ENCODE data around the gene ST3GAL4. TPM values are rescaled to one million over a fixed set of nuclear protein-coding genes. Genes with fewer than 3 reads are reported as not detected.

Gene ST3GAL4
- polyA plus RNA-seq, 3 donors = 16.1 to 22.6 (median 17.0) TPM

- no peak for DNase-seq
Observed at GRCh38 chr11:126420698-126421256, 65.3 kb downstream of the ST3GAL4 start.

DNA sequence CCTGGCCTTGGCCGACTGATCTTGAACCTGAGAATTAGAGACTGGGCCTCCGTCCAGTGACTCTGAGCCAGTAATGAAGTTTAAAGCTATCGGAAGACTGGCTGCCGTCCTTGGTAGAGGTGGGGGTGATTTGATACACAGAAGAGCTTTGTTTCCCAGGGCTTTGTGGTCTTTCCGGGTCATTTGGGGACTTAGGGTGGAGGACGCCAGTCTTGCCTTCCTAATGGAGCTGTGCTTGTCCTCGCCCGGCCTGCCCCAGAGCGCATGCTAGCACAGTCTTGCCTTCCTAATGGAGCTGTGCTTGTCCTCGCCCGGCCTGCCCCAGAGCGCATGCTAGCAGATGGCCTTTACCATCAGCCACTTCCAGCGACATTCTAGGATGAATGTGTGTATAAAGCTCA is 65.8 kb downstream of the ST3GAL4 start:
- no peak for DNase-seq

GRCh38 chr11:126422446-126422845 is 67.0 kb downstream of the ST3GAL4 start:
- DNase-seq = no peak

GRCh38 chr11:126423154-126423553 is 67.7 kb downstream of the ST3GAL4 start:
- DNase-seq = no peak

DNA sequence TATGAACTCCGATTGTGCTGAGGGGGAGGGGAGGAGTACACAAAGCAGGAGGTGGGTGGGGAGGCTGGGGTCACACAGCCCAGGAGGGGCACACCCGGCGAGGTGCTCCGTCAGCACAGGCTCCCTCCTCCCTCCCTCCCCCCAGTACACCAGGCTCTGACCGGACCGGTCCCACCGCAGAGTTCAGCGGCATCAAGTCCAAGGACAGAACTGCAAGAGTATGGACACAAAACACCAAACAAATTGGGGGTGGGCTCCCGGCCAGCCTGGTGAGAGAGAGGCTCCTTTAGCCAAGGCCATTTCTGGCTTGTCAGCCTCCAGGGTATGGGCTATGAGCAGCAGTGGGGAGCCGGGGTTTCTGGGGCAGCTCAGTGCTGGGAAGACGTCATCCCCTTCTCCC is 68.3 kb downstream of the ST3GAL4 start:
- DNase-seq = no peak

- no peak for DNase-seq
Observed at GRCh38 chr11:126424471-126425039, 69.1 kb downstream of the ST3GAL4 start.

DNA sequence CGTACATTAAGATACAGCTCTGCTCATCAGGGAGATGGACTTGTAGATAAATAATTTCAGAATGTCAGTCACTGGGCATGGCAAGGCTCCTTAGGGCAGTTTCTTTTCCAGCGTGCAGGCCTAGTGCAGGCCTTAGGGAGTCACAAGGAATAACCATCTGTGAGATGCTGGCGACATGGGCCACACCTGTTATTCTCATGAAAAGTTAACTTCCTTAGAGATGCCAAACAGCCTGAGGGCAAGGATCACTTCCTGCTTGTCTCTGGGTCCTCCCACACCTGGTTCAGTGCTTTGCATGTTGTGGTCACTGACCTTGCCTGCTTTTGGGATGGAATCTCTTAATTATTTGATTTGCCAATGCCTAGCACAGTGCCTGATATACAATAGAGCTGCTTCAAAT is 70.6 kb downstream of the ST3GAL4 start:
- DNase-seq = no peak

DNA sequence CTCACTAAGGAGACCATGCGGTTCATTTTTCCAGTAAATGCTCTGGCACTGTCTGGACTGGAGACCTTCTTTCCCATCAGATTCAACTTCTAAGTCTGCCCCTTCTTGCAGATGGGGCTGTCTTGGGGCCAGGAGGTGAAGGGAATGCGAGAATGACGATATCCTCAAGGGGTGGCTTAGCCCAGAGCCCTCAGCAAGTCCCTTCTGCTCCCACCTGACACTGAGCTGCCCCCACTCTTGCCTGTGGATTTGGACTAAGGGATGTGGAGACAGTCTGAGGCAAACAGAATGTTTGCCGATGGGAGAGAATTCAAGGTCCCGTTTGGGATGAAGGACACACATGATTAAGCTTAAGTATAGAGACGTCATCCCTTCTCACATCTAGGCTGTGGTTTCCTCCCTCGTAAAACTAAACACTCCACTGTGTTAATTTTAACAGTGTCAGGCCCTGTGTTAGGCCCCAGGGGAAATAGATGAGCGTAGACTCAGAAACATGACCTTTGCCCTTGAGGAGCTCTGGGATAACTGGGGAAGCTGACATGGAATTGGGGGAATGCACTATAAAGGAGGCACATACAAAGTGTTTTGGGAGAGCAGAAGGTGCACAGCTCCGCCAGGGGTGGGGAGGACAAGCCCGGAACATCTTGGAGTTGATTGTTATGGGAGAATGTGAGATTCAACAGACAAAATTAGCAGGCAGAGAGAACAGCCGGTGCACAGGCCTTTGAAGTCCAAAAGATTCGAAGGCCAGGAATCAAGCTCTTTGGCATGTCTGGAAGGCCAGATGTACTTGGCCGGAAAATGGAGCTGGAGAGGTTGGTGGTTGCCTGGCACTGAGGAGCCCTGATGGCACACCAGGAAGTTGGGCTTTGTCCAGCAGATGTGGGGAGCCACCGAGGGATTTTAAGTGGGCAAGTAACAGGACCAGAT is 71.6 kb downstream of the ST3GAL4 start:
- peak; percentile 29 for DNase-seq

GRCh38 chr11:126430581-126431335 is 75.3 kb downstream of the ST3GAL4 start:
- no peak for DNase-seq

- DNase-seq = no peak
Observed at GRCh38 chr11:126431401-126432064, 76.0 kb downstream of the ST3GAL4 start.

GRCh38 chr11:126432065-126432461 is 76.6 kb downstream of the ST3GAL4 start:
- no peak for DNase-seq

DNA sequence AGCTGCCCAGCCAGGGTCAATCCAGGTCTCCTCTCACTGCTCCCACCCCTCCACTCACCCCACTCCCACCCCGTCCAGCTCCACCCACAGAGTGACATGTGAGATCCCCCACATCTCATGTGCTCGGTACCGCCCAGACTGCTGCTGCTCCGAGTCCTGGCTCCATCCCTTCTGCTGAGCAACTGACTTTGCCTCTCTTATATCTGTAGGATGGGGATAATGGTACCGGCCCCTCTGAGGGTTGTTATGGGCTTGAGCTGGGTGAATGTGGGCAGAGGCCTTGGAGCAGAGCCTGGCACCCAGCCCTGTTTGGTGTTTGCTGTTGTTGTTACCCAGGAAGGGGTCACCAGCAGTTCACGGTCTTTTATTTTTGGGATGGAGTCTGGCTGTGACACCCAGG is 77.0 kb downstream of the ST3GAL4 start:
- DNase-seq = no peak

- no peak for DNase-seq
Observed at GRCh38 chr11:126433244-126433846, 77.9 kb downstream of the ST3GAL4 start.

GRCh38 chr11:126433989-126434949 is 78.8 kb downstream of the ST3GAL4 start:
- no peak for DNase-seq

DNA sequence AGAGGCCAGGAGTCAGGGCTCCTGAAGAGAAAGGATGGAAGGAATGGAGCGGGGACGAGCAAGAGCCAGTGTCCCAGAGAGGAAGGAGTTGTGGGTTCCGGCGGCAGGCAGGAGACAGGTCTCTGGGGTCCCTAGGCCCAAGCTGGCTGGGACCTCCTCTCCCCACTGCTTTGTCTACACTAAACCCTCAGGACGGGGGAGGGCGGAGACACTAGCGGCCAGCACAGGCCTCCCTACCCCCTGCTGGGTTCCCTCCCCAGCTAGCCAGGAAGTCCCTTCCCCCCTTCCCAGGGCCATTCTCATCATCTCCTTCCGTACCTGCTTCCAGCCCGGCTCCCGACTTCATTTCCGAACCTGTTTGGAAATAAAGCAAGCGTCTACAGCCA is 79.5 kb downstream of the ST3GAL4 start:
- no peak for DNase-seq

GRCh38 chr11:126436209-126436755 is 80.8 kb downstream of the ST3GAL4 start:
- DNase-seq = no peak

GRCh38 chr11:126437731-126438130 is 82.2 kb downstream of the ST3GAL4 start:
- DNase-seq = no peak

- DNase-seq = no peak
Observed at GRCh38 chr11:126438272-126438671, 82.8 kb downstream of the ST3GAL4 start.

DNA sequence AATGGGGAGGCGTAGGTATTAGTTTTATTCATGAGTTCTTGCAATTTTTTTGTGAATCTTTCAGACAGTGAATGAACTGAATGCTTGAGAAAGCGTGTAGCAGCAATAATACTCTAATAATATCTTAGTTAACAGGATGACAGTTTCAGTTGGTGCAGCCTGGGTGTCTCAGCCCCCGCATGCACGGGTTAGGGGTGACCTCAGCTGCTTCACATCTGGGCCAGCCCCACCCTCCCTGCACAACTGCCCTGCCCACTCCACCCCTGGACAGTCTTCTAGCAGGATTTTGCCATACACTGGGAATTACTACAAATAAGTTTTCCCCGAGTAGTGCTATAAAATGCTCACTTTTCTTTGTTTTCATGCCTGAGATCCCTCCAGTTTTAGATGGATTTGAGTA is 83.2 kb downstream of the ST3GAL4 start:
- no peak for DNase-seq

GRCh38 chr11:126440276-126440675 is 84.8 kb downstream of the ST3GAL4 start:
- no peak for DNase-seq
